Tibial artery (tissue), 4 donors: ENCODE data around the gene KCNQ1.
A peak's percentile ranks its signal among the peaks of the same experiment; 100 is the strongest.

Source experiments
- DNase-seq, 2 donors: peaks; one replicate each; pipeline ENCODE4 v3.0.0-alpha.2; 2019
- H3K27ac ChIP-seq, 2 donors: fragments of 200-600 bp; sonication (generic) in 1 of 2; 1 replicate in 1 of 2; 2 replicates in 1 of 2; pipeline ENCODE4 v1.5.1; 2018 to 2019; ENCODE audit warnings: mild to moderate bottlenecking in 1 of 2
- H3K27me3 ChIP-seq, 2 donors: fragments of 200-600 bp; sonication (generic) in 1 of 2; one replicate each; pipeline versions ENCODE4 v1.5.1 to v1.6.0; 2016 to 2019
- H3K36me3 ChIP-seq, 3 donors: fragments of 200-600 bp; sonication (generic) in 2 of 3; one replicate each; pipeline ENCODE4 v1.5.1; 2016 to 2019; ENCODE audit warnings: mild to moderate bottlenecking in 2 of 3
- H3K4me1 ChIP-seq, 4 donors: fragments of 200-600 bp; sonication (generic) in 2 of 4; 1 replicate in 3 of 4; 2 replicates in 1 of 4; pipeline ENCODE4 v1.5.1; 2016 to 2019
- H3K4me3 ChIP-seq, 2 donors: fragments of 200-600 bp; sonication (generic) in 1 of 2; 1 replicate in 1 of 2; 2 replicates in 1 of 2; pipeline ENCODE4 v1.5.1; 2018 to 2019; ENCODE audit warnings: mild to moderate bottlenecking in 2 of 2
- H3K9me3 ChIP-seq, 3 donors: fragments of 200-600 bp; sonication (generic) in 1 of 3; one replicate each; pipeline ENCODE4 v1.5.1; 2016 to 2019
- CTCF ChIP-seq, 2 experiments: fragments of 200-600 bp in 1 of 2; fragments of 450-650 bp in 1 of 2; IDR thresholded peaks; one replicate each; pipeline ENCODE4 v1.5.1; 2017 to 2019; ENCODE audit warnings: antibody characterized with exemption in 2 of 2, mild to moderate bottlenecking in 1 of 2, moderate library complexity in 1 of 2
- intact Hi-C: fragments of 100-400 bp; cut with DNase I; formaldehyde crosslinking; loops from one replicate; pipeline ENCODE4 v1.15.0; 2023; ENCODE audit warnings: low total_unique reads

The KCNQ1 gene

GRCh38 chr11:2579315-2580060 is 134.7 kb downstream of the KCNQ1 start:
- H3K36me3 ChIP-seq = no peaks in the 10 kb centered on the region
- intact Hi-C loops = no loop called here
- TF ChIP-seq CTCF (IDR thresholded peaks at IDR 0.05) = no peak
- H3K27ac ChIP-seq = no peak overlapping the region
- peak; percentile 18 to 58 for DNase-seq
- H3K27me3 ChIP-seq = no peaks in the 10 kb centered on the region
- H3K4me1 ChIP-seq = peaks cover 0 to 6% (median 0%) of the 10 kb centered on the region in 4 donors
- no peaks in the 10 kb centered on the region for H3K9me3 ChIP-seq
- H3K4me3 ChIP-seq = no peak overlapping the region

- Histone ChIP-seq H3K9me3 (no peaks in the 10 kb centered on the region), H3K36me3 (no peaks in the 10 kb centered on the region), H3K27me3 (no peaks in the 10 kb centered on the region), H3K4me3 (no peak overlapping the region), H3K27ac (no peak overlapping the region), H3K4me1 (peaks cover 0 to 6% (median 0%) of the 10 kb centered on the region in 4 donors)
- intact Hi-C loops = no loop called here
- DNase-seq = peak in 1 of 2 donors; percentile 35
- TF ChIP-seq CTCF (IDR thresholded peaks at IDR 0.05) = no peak
Observed at GRCh38 chr11:2580061-2580421, 135.2 kb downstream of the KCNQ1 start.

- H3K4me1 ChIP-seq = peaks cover 0 to 6% (median 0%) of the 10 kb centered on the region in 4 donors
- H3K9me3 ChIP-seq = no peaks in the 10 kb centered on the region
- H3K36me3 ChIP-seq = no peaks in the 10 kb centered on the region
- peak; percentile 17 to 59 for DNase-seq
- no peak for TF ChIP-seq CTCF (IDR thresholded peaks at IDR 0.05)
- no peak overlapping the region for H3K4me3 ChIP-seq
- intact Hi-C loops = no loop called here
- H3K27ac ChIP-seq = no peak overlapping the region
- no peaks in the 10 kb centered on the region for H3K27me3 ChIP-seq
Observed at GRCh38 chr11:2580571-2581001, 135.8 kb downstream of the KCNQ1 start.

- Histone ChIP-seq H3K4me1 (peaks cover 0 to 6% (median 0%) of the 10 kb centered on the region in 4 donors), H3K4me3 (no peak overlapping the region), H3K9me3 (no peaks in the 10 kb centered on the region), H3K27me3 (no peaks in the 10 kb centered on the region), H3K36me3 (no peaks in the 10 kb centered on the region), H3K27ac (no peak overlapping the region)
- peak; percentile 17 to 56 for DNase-seq
- TF ChIP-seq CTCF (IDR thresholded peaks at IDR 0.05) = no peak
- intact Hi-C loops = no loop called here
Observed at GRCh38 chr11:2581151-2581930, 136.5 kb downstream of the KCNQ1 start.

- no peak overlapping the region for H3K4me3 ChIP-seq
- H3K4me1 ChIP-seq = peaks cover 0 to 6% (median 0%) of the 10 kb centered on the region in 4 donors
- no peaks in the 10 kb centered on the region for H3K27me3 ChIP-seq
- H3K36me3 ChIP-seq = no peaks in the 10 kb centered on the region
- peak; percentile 9 to 48 for DNase-seq
- no peak overlapping the region for H3K27ac ChIP-seq
- intact Hi-C loops = no loop called here
- H3K9me3 ChIP-seq = no peaks in the 10 kb centered on the region
- no peak for TF ChIP-seq CTCF (IDR thresholded peaks at IDR 0.05)
Observed at GRCh38 chr11:2581931-2582350, 137.1 kb downstream of the KCNQ1 start.
